ENCODE measurements around the gene CAPN1.

The CAPN1 gene

DNA sequence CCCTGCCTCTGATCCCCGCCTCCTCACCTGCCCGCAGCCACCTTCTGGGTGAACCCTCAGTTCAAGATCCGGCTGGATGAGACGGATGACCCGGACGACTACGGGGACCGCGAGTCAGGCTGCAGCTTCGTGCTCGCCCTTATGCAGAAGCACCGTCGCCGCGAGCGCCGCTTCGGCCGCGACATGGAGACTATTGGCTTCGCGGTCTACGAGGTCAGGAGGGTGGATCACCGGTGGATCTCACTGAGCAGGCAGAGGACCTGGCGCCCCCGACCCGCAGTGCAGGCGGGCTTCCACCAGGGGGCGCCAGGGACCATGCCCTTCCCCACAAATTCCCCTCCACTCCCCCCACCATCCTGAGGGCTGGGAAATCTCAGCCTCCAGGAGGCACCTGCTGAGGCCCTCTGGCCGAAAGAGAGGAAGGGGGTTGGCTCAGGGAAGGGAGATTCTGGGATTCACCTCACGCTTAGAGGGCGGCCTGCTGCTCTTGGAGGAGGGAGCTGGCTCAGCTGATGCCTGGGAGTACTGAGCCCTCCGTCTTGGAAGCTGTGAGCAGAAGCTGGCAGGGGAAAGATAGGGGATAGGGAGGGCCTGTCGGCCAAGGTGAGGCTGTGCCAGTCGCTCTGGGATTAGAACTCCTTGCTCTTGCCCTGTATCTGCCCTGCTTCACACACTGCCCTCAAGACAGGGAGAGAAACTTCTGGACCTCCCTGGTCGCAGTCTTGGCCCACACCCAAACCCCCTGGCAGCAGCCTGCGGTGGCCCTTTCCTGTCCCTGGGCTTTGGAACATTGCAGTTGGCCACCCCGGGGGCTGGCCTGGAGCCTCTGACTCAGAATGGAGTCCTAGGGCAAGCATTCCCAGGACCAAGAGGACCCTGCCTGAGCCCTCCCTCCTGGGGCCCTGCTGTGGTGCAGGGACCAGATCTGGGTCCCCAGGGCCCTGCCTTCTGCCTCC lies 23.2 kb downstream of the CAPN1 start:
- DNase-seq = no peak

DNA sequence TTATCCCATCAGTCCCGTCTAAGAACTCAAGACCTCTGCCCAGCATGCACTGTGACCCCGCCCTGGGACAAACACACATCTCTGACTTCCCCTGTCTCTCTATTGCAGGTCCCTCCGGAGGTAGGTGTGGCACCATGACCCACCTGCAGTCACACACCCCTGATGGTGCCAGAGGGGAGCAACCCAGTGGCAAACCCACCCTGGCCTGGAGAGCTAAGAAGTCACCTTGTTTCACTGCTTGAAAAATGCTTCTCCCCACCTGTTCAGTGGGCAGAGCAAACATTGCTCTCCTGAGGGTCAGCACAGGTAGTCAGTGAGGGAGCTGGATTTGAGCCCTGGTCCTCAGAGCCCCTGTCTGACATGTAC lies 23.9 kb downstream of the CAPN1 start:
- DNase-seq = no peak

DNA sequence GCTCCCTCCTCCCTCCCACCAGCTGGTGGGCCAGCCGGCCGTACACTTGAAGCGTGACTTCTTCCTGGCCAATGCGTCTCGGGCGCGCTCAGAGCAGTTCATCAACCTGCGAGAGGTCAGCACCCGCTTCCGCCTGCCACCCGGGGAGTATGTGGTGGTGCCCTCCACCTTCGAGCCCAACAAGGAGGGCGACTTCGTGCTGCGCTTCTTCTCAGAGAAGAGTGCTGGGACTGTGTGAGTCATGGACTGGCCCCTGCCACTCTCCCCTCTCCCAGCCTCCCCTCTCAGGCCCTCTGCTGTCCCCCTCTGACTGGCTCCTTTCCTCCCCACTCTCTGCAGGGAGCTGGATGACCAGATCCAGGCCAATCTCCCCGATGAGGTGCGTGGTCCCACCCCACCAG lies 24.7 kb downstream of the CAPN1 start:
- DNase-seq = no peak

DNA sequence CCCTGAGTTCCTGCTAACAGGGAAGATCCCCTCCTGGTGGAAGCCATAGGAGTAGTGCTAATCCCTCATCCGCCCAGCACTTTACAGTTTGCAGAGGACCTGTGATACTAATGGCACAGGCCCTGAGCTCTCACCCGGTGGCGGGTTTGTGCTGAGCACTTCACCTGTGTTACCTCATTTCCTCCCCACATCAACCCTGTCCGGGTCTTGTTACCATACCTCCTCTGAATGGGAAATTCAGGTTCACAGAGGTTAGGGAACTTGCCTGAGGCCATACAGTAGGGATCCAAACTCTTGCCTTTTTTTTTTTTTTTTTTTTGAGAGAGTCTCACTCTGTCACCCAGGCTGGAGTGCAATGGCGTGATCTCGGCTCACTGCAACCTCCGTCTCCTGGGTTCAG lies 25.2 kb downstream of the CAPN1 start:
- DNase-seq = no peak

DNA sequence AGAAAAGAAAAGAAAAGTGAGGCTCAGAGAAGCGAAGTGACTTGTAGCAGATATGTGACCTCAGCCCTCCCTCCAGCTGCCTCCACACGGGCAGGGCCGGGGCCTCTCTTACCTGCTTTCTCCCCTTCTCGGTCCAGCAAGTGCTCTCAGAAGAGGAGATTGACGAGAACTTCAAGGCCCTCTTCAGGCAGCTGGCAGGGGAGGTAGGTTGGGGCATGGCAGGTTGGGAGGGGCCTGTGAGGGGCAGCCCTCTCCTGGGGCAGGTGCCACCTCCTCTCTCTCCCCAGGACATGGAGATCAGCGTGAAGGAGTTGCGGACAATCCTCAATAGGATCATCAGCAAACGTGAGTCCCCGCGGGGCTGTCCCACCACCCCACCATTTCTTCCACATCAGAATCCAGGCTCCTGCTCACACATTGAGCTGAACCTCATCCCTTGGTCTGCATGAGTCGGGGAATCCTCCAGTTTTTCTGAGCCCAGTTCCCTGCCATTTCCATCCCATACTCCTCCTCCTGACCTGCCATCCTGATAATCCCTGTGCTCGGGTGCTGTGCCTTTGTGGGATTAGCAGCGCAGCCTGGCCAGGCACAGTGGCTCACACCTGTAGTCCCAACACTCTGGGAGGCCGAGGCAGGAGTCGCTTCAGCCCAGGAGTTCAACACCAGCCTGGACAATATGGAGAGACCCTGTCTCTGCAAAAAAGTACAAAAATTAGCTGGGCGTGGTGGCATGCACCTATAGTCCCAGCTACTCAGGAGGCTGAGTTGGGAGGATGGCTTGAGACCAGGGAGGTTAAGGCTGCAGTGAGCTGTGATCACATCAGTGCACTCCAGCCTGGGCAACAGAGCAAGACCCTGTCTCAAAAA lies 26.4 kb downstream of the CAPN1 start:
- DNase-seq = no peak

DNA sequence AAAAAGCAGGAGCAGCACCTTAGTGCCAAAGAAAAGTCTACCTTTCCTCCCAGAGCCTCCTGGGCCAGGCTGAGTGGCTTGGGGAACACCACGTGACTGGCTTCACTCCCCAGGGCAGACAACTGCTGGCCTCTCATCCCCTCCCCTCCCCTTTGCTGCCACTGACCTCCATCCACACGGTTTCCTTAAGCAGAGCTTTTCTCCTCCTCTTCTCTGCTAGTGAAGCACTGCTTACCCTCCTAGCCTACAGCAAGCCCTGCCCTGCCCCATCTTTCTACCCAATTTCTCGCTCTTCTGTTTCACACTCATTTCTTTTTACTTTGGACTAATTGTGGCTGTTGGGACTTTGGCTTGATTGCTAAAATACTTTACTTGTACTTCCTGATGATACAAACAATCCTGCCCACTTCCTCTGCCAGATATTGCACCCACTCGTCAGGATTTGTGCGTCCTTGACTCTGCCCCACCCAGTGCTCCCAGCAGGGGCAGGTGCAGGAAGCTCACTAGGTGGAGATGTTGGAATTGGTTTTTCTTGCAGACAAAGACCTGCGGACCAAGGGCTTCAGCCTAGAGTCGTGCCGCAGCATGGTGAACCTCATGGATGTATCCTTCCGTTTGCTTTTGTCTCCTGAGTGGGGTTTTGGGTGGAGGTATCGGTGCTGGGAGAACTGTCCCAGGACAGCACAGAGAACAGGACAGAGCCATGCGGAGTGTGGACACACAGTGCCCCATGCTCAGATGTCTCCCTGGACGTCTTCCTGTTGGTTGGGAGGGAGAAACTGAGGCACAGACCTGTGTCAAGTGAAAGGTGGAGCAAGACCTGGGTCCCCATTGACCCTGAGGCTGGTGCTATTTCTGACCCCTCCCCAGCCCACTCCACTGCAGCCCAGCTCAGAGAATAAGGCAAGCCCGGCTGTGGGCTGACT lies 27.3 kb downstream of the CAPN1 start:
- peak; percentile 5 for DNase-seq

DNA sequence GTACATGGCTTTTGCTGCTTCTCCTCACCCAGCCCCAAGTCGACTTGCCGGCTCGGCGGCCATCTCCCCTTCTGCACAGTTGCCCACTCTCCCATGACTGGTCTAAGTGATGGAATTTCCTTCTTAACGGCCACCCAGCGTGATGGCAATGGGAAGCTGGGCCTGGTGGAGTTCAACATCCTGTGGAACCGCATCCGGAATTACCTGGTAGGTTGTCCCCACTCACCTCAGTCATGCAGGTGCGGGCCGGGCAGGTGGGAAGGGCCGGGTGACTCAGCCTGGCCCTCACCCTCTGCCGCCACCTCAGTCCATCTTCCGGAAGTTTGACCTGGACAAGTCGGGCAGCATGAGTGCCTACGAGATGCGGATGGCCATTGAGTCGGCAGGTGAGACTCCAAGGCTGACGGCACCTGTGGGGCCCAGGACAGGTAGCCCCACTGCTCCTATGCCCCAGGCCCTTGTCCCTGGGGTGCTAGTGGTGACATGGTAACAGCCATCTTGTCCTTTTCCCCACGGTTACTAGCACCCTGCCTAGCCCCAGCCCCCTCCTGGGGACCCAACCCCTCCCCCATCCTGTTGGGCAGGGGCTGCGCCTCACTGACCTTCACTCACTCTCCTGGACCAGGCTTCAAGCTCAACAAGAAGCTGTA lies 28.1 kb downstream of the CAPN1 start:
- DNase-seq = no peak

DNA sequence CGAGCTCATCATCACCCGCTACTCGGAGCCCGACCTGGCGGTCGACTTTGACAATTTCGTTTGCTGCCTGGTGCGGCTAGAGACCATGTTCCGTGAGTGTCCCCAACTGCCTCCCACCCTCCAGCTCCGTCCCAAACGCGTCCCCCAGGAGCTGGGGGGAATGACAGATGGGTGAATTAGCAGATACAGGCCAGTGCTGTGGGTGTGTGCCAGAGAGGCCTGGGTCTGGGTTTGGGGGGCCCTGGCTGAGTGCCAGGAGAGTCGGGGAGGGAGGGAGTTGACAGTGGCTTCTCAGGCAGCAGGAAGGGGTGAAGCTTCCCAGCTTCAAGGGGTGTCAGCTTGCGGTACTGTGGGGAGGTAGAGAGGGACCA lies 28.6 kb downstream of the CAPN1 start:
- no peak for DNase-seq

DNA sequence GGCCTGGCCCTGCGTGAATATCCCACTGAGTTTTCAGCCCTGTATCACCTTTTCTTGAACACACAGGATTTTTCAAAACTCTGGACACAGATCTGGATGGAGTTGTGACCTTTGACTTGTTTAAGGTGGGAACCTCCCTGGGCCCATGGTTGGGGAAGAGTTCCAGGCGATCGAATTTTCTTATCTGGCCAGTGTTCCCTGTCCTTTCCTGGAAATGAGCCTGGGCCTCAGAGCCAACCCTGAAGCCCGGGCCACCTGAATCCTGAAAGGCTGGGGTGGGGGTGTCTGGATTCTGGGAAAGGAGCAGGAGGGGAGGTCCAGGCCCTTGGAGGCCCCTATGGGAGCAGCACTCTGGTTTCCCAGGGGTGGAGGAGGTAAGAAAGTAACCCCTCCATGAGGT lies 29.0 kb downstream of the CAPN1 start:
- DNase-seq = no peak

DNA sequence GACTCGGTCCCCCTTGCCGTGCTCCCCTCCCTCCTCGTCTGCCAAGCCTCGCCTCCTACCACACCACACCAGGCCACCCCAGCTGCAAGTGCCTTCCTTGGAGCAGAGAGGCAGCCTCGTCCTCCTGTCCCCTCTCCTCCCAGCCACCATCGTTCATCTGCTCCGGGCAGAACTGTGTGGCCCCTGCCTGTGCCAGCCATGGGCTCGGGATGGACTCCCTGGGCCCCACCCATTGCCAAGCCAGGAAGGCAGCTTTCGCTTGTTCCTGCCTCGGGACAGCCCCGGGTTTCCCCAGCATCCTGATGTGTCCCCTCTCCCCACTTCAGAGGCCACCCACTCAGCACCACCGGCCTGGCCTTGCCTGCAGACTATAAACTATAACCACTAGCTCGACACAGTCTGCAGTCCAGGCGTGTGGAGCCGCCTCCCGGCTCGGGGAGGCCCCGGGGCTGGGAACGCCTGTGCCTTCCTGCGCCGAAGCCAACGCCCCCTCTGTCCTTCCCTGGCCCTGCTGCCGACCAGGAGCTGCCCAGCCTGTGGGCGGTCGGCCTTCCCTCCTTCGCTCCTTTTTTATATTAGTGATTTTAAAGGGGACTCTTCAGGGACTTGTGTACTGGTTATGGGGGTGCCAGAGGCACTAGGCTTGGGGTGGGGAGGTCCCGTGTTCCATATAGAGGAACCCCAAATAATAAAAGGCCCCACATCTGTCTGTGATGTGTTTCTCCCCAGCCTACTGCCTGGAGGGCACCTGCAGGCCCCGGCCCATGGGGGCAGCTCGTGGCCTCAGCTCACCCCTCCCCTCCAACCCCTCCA lies 29.8 kb downstream of the CAPN1 start:
- DNase-seq = no peak

DNA sequence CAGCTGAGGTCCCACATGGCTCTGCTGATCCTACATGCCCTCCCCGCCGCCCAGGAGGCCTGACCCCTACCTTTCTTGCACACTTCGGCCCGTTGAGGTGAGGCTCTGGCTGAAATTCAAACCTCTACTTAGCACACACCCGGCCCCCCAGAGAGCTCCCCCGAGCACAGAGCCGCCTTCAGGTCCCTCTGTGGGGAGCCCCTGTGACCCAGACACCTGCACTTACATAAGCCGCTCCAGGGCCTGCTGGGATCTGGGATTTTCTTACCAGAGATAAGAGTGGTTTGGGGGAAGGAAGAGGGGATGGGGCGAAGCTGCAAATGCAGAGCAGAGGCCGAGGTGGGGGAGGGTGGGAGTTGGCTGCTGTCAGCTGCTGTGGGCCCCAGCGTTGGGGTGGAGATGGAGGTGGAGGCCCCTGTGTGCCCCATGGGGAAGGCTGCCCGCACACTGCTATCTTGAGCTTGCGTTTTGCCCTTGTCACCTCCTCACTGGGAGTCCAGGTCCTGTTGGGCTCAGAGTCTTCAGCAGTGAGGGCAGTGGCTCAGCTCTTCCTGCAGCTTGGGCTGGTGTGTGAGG lies 30.6 kb downstream of the CAPN1 start:
- DNase-seq = no peak

DNA sequence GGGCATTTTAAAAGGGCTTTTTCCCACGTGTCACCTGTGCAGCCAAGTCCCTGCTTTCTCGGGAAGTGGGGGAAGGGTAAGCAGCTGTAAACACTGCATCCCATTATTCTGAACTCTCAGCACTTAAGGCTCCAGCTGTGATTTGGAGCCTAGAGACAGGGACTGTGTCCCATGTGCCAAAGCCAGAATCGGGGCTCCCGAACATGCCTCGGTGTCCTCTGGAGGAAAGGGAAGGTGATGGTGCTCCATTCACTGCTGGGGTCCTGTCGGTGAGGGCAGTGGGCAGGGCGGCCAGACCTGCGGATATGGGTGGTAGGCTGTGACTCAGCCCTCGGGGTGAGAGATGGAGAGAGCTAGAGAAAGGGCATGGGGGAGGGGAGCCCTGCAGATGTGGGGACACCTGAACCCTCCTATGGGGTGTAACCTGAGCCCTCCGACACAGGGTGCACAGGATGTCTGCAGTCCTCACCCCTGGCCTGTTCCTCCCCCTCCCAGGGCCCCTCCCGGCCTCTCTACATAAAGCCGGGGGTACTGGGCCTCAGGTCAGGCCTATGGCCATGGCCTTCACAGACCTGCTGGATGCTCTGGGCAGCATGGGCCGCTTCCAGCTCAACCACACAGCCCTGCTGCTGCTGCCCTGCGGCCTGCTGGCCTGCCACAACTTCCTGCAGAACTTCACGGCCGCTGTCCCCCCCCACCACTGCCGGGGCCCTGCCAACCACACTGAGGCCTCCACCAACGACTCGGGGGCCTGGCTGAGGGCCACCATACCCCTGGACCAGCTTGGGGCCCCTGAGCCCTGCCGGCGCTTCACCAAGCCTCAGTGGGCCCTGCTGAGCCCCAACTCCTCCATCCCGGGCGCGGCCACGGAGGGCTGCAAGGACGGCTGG lies 31.8 kb downstream of the CAPN1 start:
- no peak for DNase-seq

DNA sequence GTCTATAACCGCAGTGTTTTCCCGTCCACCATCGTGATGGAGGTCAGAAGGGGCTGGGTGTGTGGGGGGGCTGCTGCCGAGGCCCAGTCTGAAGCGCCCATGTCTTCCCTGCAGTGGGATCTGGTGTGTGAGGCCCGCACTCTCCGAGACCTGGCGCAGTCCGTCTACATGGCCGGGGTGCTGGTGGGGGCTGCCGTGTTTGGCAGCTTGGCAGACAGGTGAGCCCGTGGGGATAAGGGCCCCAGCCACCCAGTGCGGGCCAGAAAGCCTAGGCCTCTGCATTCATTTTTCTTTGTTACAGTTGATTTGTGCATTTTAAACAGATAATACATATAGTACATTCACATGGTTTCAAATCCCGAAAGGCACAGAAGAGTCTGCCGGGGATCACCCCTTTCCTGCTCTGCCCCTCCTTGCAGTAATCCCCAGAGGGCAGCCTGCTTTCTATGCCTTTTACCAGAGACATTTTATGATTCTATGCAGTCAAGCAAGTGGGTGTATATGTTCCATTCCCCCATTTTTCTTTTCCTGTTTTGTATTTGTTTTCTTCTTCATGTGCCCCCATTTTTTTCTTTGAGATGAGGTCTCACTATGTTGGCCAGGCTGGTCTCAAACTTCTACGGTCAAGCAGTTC lies 32.6 kb downstream of the CAPN1 start:
- no peak for DNase-seq

DNA sequence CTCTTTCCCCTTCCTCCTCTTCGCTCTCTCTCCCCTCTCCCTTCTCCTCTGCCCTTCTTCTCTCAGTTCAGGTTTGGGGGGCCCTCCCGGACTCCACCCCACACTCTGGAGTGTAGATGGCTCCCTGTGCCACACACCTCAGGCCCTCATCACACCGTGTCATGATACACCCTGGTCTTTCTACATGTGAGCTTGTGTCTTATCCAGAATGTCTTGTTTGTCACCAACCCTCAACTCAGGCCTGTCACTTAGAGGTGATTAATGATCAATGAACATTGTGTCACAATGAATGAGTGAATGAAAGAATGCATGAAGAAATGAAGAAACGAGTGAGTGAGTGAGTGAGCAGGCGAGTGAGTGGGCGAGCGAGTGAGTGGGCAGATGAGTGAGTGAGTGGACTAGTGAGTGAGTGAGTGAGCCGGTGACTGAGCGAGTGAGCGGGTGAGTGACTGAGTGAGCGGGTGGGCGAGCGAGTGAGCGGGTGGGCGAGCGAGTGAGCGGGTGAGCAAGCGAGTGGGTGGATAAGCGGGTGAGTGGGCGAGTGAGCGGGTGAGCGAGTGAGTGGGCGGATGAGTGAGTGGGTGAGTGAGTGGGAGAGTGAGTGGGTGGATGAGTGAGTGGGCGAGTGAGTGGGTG lies 33.8 kb downstream of the CAPN1 start:
- no peak for DNase-seq

DNA sequence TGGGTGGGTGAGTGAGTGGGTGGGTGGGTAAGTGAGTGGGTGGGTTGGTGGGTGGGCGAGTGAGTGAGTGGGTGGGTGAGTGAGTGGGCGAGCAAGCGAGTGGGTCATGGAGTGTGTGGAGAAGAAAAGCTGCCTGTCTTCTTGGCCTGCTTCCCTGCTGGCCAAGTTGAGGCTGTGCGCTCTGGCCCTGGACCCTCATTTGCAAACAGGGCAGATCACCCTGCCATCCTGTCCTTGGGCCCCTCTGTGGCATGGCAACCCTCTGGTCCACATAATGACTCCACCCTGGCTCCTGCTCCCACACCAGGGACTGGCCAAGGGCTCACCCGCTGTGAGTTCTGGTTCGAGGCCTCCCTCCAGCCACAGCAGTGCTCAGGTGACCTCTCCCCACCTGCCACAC lies 35.1 kb downstream of the CAPN1 start:
- DNase-seq = no peak

DNA sequence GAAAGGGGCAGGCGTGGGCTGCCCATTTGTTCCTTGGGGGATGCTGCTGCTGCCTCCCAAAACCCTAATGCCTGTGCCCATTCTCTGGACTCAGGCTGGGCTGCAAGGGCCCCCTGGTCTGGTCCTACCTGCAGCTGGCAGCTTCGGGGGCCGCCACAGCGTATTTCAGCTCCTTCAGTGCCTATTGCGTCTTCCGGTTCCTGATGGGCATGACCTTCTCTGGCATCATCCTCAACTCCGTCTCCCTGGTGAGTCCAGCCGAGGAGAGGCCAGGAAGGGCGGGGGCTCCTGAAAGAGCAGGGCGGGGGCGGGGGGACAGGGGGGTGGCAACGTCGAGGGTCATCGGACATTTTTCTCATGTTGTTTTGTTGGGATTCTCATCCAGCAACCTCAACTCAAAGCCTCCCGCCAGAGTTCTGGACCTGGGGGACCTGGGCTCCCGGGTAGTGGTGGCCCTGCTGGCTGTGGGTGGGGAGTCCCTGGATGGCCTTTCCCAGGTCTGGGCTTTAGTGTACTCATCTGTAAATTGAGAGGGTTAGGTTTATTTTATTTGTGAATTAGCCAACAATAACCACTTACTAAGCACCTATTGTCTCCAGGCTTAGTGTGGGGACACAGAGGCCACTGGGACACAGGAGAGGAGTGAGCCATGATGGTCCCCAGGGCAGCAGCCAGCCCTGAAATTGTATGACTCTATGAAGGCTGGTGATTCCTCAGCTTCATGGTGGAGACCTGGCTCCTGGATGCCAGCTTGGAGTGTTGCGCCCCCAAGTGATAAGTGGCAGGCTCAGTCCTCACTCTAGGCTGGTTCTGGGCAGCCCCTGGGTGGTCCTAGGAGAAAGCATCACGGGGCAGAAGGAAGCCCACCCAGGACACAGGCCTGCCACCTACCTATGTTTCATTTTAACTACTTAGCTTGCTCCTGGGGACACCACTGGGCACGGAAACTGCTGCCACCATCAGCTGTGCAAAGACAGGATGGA lies 36.0 kb downstream of the CAPN1 start:
- no peak for DNase-seq

DNA sequence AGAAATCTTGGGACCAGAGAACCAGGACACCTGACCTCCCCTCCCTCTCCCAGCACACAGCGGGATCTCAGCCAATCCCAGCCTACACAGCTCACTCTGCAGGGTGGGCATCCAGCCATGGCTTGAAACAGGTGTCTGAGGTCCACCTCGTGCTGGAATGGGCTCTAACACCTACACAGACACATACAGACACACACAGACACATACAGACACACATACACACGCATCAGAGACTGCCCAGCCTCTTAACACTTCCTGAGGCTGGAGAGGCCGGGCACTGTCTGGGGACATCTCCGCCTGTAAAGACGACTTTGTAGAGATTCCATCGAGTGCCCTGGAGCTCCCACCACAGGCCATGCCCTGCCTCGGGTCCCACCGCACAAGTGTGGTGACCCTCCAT lies 36.7 kb downstream of the CAPN1 start:
- no peak for DNase-seq

DNA sequence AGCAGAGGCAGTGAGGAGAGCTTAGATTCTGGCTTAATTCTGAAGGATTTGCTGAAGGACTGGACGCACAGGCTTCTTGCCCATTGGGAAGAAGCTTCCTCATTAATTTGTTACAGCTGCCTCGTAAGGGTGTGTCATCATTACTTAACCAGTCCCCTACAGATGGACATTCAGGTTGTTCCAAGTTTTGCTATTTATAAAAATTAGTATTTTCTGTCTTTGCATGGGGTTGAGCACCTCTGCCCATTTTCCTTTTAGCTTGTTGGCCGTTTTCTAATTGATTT lies 38.1 kb downstream of the CAPN1 start:
- no peak for DNase-seq

All from NCI-H187 treated with DMSO at 0.1 percent for 48 hours (cell line).